Lower leg skin (tissue), 3 donors: ENCODE results near the gene LRBA.

ENCODE experiments used
- CTCF ChIP-seq, 3 donors: fragments of 450-650 bp; IDR thresholded peaks; one replicate each; pipeline ENCODE4 v1.5.1; 2016; ENCODE audit warnings: antibody characterized with exemption in 3 of 3, mild to moderate bottlenecking in 3 of 3, moderate library complexity in 2 of 3
- POLR2A ChIP-seq, 2 donors: fragments of 450-650 bp; IDR thresholded peaks; one replicate each; pipeline ENCODE4 v1.6.1; 2016 to 2017; ENCODE audit warnings: antibody characterized with exemption in 2 of 2, mild to moderate bottlenecking in 1 of 2, moderate library complexity in 1 of 2

DNA sequence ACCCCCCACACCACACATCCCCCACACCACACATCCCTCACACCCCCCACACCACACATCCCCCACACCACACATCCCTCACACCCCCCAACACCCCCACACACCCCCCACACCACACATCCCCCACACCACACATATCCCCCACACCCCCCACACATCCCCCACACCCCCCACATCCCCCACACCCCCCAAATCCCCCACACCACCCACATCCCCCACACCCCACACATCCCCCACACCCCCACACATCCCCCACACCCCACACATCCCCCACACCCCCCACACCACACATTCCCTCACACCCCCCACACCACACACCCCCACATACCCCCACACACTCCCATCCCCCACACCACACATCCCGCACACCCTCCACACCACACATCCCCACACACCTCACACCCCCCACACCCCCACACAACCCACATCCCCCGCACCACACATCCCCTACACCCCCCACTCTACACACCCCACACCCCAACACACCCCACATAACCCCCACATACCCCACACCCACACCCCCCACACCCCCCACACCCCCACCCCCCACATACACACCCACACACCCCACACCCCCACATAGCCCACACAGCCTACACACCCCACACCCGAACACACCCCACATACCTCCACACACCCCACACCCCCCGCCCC is 764.0 kb downstream of the LRBA start:
- TF ChIP-seq CTCF (IDR thresholded peaks at IDR 0.05) (no peak), POLR2A (IDR thresholded peaks at IDR 0.05) (no peak)
